D721Med (cell line): ENCODE measurements around the gene SIK2.
A peak's percentile ranks its signal among the peaks of the same experiment; 100 is the strongest.

ENCODE experiments used
- DNase-seq: peaks from one replicate; pipeline ENCODE4 v3.0.0; 2011; ENCODE audit warnings: low spot score; ENCODE audit not compliant: insufficient read length
- FAIRE-seq: peaks from 2 replicates; lab custom pipeline; 2011; peaks lifted over from hg19 to GRCh38; lab: Jason Lieb, UNC
- CTCF ChIP-seq: IDR thresholded peaks from 2 replicates; pipeline ENCODE4 v1.5.1; 2012; ENCODE audit warnings: mild to moderate bottlenecking, control low read depth; ENCODE audit not compliant: insufficient read depth; ENCODE audit errors: missing control alignments

SIK2 gene

DNA sequence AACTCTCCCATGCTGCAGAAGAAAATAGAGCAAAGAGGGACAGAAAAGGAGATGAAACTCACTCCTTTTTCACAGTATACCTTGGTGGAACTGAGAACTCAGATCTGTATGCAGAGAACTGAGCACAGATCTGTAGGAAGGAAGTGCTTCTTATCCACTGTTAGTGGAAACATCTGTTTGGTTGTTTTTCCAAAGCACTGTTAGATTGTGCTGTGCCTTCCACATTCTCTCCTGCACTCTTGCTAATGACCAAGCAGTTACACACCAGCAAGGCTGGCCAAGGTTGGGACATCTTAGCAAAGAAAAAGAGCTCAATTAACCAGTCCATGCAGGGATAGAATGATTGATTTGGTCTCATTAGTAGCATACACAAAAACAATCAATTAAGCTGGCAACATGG lies 20.1 kb upstream of the SIK2 start:
- FAIRE-seq (no peak), DNase-seq (no peak)
- TF ChIP-seq CTCF, result no peak

DNA sequence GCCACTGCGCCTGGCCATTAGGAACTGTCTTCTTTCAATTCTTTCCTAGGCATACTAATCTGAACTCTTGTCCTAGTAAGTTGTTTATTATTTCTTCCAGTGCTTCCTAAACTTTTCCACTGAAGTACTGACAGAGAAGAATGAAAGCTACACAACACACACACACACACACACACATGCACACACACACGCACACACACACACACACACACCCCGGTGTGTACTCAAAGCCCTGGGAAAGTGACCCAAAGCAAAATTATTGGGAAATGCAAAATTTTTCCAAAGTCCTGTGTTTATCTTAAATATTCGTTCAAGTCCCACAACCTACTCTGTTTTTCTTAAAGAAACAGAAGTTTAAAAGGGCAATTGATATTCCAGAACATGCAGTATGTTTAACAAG lies 19.4 kb upstream of the SIK2 start:
- FAIRE-seq (no peak), DNase-seq (no peak)
- TF ChIP-seq CTCF, result no peak

- FAIRE-seq (no peak), DNase-seq (no peak)
- TF ChIP-seq CTCF, result no peak
Measured at GRCh38 chr11:111585371-111585770, 16.9 kb upstream of the SIK2 start.

GRCh38 chr11:111586388-111586831 lies 15.8 kb upstream of the SIK2 start:
- FAIRE-seq, result peak; percentile 6
- TF ChIP-seq CTCF, result peak; percentile 71

DNA sequence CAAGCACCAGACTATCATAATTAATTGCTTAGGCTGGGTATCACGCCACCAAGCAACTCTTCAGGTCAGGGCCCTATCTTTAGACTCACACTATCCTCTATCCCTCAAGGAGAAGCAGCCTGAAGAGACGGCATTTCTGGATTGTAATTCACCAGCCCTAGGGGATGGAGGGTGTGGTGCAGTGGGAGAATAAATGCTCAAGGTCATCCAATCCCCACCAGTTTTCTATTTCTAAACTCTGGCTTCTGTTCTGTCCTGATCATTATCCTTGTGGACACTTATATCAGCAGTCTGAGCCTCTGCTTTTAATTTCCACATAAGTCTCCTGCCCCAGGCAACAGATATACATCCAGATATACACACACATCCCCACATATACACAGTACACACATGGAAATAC lies 13.1 kb upstream of the SIK2 start:
- no peak for TF ChIP-seq CTCF
- DNase-seq, result no peak
- no peak for FAIRE-seq

More at GRCh38 chr11:111586388-111586831, 15.8 kb upstream of the SIK2 start:
- no peak for DNase-seq

DNA sequence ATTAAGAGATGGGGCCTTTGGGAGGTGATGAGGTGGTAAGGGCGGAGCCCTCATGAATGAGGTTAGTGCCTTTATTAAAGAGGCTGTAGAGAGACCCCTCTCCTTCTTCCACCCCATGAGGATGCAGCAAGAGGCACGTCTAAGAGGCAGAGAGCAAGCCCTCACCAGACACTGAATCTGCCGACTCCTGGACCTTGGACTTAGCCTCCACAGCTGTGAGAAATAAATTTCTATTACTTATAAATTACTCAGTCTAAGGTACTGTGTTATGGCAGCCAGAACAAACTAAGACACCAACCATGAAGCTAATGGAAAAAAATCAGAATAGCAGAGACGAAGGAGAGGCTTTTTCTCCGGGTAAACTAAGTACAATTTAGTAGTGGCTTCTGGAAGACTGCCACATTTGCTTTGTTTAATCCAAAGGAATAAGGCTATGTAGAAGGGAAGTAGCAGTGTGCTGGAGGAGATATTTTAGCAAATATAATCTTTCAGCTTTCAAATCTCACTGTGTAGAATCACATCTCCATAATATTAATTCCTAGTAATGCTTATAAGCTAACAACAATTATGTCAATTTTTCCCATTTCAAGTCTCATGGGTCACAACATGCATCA lies 12.3 kb upstream of the SIK2 start:
- no peak for TF ChIP-seq CTCF
- DNase-seq (no peak), FAIRE-seq (no peak)

DNA sequence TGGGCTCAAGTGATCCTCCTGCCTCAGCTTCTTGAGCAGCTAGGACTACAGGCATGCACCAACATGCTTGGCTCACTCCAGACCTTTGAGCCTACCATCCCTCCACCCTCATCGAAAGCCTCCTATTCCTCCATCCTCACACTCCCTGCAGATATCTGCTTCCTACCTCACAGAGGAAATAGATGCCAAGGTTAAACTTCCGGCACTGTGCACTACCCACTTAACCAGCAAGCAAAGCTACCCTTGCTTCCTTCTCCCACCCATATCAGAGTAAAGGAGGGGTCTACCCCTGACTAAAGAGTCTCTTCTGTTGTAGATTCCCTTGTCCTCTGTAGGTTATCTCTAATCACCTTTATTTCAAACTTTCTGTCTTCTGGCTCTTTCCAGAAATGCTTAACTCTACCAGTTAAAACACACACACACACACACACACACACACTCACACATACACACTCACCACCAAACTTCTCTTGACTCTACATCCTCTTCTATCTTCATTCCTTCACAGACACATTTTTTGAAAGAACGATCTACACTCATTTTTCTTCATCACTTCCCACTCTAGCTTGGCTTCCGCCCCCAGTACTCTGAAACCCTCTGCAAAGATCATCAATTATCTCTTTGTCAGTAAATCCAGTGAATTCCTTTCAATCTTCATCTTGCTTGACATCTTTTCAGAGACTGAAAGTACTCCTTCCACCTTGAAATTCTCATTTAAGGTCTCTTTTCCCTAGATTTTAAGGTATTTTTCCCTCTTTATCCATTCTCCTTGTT lies 10.9 kb upstream of the SIK2 start:
- DNase-seq (no peak), FAIRE-seq (no peak)
- TF ChIP-seq CTCF, result no peak
